Kasumi-1 (cell line): Measurements from ENCODE around the gene SEPTIN3.

ENCODE experiments used
- DNase-seq, 2 experiments: peaks; one replicate each; lab custom pipeline; 2025; lab: John Stamatoyannopoulos, UW

Gene SEPTIN3, protein sequence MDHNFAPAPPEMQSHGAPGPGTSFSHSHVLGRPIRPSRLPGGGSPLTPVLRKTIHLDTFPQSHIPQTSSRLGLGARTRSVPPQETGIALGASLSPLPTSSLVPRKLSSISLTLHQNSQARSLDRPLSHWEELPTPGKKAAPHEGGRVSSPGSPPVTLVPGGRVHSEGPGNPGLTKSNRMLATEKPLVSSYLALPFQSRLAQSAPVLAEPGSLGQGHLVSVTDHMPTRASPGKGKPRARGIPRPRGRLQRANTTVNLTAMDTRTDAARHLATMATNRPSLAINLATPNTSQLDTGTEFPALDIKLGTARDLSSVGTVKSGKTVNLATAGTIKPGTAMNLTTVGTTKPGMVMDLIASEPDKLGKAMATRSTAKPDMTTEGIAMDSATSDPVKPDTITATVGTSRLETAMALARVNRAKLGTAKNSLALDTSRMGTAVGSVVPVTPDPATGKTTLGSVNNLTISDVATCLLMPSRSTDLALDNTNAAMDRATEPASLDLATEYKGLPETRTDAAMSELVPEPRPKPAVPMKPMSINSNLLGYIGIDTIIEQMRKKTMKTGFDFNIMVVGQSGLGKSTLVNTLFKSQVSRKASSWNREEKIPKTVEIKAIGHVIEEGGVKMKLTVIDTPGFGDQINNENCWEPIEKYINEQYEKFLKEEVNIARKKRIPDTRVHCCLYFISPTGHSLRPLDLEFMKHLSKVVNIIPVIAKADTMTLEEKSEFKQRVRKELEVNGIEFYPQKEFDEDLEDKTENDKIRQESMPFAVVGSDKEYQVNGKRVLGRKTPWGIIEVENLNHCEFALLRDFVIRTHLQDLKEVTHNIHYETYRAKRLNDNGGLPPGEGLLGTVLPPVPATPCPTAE

DNA sequence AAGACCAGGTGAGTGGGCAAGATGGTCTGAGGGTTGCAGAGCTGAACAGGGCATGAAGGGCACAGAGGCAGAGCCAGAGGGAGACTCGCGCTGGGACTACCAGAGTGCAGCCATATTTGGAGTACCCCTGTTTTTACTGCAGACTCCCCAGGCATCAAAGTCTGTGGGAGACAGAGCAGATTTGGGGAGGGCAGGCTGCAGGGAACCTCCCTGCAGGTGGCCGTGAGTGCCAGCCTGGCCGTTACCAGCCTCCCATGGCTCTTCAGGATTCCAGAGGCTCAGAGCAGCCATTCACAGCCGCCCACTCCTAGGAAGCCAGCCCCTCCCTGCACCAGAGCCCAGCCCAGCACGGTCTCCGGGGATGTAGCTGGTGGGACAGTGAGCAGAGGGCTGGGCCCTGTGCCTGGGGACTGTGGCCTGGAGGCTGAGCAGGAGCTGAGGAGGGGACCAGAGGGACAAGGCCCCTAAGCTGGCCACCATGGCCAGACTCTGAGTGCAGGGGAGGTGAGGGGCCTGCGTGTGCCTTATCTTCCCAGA is at the start of gene SEPTIN3:
Gene SEPTIN3 (plus strand): TSS at position 334 of the 537 bp plus-strand sequence. CDS start 2,050 bp downstream, outside the sequence.
- no peak for DNase-seq

DNA sequence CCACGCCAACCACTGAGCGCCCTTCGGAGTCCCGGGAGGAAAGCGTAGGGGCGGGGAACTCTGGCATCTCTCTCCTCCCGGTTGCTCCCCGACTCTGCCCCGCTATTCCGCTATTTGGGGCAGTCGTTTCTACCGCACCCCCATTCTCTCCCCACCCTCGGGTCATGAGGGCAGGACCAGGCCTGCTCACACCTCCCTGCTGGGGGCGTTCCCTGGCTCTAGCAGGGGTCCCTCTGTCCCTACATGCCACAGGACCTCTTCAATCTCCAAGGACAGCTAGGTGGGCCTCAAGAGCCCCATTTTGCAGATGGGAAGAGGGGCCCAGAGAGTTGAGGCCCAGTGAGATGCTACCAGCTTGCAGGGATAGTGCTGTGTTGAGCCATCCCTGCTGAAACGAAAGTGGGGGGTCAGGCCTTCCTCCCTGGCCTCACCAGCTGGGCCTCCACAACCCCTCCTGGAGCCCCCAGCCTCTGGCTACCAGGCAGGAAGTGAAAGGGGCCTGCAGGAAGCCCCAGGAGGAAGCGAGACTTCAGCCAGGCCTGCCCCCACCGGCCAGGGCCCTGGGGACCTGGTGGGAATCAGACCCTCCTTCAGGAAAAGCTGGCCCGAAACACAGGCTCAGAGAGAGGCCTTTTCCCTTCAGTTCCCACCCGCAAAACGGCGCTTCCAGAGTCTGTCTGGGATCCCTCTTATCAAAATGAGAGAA is 48.8 kb upstream of the SEPTIN3 start:
- DNase-seq: no peak

DNA sequence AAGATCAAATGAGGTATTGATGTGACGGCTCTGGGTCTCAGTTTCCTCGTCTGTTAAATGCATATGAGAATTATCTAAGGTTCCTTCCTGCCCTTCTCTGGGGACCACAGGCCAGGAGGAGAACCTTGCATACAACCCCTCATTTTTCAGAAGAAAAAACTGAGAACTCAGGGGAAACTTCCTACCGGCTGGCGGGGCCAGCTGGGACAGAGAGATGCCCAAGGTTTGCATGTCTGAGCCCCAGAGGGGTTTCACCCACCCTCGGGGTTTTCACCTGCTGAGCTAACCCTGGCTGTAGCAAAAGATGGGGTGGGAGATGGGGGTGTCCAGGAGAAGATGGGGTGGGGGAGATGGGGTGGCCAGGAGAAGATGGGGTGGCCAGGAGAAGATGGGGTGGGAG is 46.9 kb upstream of the SEPTIN3 start:
- DNase-seq: no peak

DNA sequence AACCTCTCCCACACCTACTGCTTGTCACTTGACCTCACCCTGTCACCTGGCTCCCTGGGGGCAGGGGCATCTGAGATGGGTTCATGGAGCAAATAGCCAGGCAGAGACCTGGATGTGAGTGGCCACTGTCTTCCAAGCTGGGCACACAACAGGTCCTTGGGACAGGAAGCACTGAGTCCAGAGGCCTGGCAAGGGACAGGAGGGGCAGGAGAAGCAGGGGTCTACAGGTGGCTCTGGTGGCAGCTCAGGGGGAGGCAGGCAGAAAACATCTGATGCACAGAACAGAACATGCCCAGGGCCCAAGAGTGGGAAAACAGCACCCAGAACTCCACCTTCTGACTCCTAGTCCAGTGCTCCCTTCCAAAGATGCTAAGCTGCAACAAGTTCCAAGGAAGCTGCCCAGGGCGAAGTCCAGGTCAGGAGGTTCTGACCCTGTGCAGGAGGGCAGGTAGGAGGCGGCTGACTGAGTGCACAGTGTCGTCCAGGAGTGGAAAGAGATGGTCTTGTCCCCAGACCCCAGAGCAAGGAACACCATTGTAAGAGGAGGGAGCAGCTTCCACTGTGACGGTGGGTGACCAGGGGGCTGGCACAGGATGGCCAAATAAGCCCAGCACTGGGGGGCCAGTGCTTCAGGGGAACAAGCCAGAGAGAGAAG is 46.2 kb upstream of the SEPTIN3 start:
- no peak for DNase-seq

DNA sequence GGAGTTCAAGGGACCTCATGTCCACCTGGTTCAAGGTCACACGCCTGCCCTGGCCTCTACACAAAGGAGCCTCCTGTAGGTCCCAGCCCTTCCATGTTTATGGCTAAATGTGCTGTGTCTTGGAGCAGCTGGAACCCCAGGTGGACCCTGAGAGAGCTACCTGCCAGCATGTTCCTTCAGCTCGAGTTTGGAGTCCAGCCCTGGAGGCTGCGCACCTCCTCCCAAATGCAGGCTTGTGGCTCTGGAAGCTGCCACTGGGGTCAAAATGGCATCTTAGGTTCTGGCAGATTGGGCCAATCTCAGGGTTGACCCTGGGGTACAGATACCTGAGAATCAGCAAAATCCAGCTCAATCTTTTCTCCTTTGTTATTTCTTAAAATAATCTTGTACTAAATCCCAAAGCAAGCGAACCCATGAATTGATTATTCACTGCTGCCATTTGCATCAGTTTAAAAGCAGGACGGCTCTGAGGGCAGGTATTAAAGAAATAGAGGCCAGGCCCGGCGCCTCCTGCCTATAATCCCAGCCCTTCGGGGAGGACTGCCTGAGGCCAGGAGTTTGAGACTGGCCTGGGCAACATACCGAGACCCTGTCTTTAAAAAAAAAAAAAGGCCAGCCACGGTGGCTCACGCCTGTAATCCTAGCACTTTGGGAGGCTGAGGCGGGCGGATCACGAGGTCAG is 45.5 kb upstream of the SEPTIN3 start:
- DNase-seq: no peak

DNA sequence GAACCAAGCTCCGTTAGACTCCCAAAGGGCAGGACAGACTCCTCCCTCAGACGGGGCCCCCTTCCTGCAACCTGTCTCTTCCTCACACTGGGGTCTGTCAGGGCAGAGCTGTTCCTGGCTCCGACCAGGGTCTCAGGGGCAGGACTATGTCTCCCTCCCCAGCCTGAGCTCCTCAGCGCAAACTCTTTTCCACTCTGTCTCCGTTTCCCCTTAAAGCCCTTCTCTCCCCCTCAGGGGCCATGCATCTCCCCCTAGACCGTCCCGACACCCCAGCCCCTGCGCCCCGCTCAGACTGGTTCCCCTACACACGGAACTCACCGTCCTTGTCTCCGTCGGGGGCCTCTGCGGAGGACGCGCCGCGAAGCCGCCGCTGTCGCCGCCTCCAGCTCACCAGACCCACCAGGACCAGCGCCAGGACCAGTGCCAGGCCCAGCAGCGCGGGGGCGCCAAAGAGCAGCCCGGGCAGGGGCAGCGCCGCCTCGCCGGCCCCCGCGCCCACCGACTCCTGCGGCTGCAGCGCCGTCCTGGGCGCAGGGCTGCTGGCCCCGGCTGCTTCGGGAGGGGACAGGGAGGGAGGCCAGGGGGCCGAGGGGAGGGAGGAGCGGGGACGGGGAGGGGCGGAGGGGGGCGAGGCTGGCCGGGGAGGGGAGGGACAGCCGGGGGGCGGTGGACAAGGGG is 43.3 kb upstream of the SEPTIN3 start:
- peak; percentile 65 to 66 for DNase-seq

DNA sequence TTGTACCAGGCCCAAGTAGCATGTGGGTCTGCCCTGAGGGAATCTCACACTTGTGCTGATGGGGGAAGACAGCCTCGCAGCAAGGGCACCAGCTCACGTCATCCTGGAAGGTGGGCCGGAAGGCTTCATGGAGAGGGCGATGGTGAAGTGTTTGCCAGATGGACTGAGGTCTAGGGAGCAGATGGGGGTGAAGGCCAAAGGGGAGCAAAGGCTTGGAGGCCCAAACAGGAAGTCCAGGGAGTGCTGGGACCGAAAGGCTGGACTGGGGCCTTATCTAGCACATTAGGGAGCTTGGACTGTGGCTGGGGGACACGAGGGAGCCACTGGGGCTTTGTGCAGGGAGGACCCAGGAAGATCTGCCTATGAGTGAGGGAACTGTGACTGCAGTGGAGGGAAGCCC is 41.4 kb upstream of the SEPTIN3 start:
- no peak for DNase-seq

DNA sequence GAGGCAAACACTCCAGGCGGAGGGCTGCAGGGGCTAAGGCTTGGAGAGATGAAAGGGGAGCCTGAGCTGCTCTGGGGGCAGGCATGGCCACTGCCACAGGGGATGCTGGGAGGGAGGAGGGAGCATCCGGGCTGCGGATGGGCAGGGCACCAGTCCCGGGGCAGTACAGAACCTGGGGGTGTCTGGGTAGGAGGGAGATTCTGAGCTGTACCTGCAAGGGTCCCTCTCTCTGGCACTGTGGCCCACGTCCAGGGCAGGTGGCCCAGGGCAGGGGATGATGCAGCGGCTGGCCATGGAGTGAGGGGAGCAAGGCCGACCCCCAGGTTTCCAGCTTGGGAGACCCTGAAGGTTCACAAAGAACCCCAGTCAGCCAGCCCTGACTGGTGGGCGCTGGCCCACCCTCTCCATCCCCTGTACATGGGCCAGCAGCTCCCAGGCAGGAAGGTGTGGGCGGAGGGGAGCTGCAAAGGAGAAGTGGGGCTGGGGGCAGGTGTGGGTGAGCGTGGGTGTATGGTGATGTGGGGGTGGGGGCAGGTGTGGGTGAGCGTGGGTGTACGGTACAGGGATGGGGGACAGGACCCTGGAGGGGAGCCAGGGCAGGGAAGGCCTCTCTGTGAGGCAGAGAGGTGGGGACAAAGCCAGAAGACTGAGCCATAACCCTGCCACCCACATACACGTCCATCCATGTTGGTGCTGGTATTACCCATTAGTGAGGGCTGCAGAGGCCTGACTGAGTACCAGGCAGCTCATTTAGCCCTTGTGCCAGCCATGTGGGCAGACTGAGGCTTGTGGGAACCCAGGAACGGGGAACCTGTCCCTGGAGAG is 40.4 kb upstream of the SEPTIN3 start:
- DNase-seq: no peak

DNA sequence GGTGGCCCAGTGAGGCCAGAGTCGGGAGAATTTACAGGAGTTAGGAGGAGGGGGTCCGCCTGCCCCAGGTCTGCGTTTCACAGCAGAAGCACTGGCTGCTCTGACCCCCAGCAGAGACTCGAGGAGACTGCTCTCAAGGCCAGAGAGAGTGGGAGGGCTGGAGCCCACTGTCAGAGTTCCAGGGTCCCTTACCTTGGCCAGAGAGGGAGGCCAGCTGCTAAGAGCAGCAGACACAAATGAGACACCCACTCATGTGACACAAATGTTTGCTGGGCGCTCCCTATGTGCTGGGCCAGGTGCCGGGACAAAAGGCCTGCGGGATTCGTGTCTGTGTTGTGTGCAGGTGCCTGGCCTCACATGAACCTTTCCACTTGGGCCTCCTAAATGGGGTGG is 39.8 kb upstream of the SEPTIN3 start:
- DNase-seq: no peak

DNA sequence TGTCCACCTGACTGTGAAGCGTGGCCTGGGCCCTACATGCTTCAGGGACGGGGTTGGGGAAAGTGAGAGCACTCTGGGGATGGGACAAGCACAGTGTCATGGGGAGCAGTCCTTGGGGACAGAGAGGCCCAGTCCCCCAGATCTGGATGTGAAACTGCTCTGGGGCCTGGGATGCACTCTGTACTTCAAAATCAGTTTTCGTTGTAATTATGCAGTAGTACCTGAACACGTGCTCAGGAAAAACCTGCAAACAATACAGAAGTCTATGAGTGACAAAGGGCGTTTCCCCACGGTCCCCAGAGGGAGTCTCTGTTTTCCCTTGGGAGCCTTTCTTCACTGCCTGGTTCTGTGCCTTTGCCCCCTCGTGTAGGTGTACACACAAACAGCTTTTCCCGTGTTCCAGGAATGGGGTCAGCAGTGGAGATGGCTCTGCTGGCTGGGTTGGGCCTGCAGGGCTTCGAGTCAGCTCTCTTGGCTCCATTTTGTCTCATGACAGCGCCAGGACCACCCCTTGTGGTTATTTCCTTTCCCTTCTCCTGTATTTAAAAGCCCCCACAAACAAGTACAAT is 37.5 kb upstream of the SEPTIN3 start:
- no peak for DNase-seq

DNA sequence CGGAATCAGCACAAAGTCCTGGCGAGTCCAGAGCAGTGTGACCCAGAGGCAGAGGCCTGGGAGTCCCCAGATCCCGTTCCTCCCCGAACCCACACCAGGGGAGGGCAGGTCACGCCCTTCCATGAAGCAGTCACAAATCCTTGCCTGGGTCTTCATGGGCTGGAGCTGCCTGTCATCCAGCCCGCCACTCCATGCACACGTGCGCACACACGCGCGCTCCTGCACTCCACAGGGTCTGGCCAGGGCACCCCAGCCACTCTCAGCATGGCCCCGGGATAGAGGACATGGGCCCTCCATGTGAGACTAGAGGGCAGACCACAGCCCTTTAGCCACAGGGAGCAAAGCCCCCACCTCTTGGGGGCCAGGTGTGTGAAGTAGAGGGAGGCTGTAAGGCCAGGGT is 36.9 kb upstream of the SEPTIN3 start:
- DNase-seq: no peak

DNA sequence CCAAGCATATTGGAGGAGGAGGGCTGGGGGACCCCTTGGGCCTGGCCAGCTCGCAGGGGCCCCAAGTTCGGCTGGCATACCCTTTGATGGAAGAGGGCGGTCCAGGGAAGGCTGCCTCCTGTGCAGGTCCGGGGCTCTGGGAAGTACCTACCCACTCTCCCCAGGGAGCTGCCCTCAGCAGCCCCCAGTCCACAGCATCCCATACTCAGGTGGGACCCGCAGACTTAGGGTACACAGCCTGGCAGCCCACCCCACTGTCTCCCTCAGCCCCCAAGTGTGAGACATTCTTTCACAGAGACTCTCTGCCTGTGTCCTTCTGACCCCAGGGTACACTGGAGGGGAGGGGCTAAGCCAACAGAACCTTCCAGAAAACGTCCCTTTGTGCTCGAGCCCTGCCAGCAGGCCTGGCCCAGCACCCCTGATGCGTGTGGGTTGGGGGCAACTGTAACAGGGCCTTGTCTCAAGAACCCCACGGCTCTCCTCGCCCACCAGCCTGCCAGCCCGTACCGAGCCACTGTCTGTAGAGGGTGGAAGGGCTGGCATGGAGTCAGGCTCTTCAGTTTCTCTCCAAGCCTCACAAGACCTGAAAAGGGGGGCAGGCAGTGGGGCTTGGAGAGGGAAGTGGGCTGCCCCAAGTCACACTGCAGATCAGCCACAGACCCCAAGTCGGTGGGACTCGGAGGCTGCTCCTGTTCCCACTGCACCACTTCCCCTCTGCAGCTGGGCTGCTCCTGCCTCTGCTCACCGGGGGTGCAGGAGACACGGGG is 35.6 kb upstream of the SEPTIN3 start:
- peak in 1 of 2 experiments; percentile 14 for DNase-seq

DNA sequence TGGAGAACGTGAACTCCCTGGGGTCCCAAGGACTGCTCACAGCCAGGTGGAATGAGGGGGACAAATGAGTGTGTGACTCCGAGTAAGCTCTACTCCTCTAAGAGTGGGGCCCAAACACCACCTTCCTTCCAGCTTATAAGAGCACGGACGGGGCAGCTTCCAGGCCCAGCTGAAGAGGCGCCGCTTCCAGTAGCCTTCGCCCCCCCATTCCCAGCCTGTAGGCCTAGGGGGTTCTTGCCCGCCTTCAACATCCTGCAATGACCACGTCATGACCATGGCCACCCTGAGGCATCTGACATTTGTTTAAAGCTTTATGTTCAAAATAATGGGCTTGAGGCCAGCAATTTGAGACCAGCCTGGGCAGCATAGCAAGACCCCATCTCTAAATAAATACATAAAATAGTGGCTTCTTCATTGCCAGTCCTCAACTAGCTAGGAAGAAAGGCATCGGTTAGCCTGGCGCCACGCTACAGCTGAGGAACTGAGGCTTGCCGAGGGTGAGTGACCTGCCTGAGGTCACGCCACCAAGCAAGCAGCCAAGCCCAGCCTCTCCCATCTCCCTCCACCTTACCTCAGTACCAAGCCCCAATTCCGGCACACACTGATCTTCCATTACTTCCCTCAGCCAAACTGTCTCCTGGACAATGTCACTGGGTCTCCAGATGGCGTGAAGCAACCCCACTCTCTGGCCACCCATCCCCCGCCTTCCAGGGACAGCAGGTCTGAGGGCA is 34.8 kb upstream of the SEPTIN3 start:
- no peak for DNase-seq

DNA sequence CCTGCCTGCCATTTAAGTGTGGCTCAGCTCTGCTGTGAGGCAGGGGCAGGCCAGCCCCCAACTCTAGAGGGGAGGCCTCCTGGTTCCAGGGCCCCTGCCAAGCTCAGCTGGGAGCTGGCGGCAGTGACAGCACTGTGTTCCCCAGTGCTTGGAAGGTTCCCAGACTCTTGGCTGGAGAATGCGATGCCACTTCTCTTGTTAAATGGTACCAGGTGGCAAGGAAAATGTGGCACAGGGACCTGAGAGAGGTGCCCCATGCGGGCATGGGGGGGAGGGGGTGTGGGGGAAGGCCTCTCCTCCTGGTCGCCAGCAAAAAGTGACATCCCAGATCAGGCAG is 34.3 kb upstream of the SEPTIN3 start:
- no peak for DNase-seq

DNA sequence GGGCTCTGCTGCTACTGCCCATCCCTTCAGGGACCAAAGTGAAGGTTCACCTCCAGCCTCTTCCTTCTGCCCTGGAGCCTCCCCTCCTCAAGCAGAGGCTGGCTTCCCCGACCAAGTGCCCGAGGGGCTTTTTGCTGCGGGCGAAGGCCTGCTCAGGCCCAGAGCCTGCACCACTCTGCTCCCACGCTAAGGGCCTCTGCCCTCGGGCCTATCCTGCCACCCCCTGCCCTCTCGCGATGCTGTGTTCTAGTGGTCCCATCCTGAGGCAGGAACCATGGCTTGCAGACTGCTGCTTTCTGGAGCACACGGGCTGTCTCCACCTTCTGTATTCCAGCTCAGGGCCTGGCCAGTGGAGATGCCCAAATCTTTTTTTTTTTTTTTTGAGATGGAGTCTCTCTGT is 33.7 kb upstream of the SEPTIN3 start:
- DNase-seq: no peak

DNA sequence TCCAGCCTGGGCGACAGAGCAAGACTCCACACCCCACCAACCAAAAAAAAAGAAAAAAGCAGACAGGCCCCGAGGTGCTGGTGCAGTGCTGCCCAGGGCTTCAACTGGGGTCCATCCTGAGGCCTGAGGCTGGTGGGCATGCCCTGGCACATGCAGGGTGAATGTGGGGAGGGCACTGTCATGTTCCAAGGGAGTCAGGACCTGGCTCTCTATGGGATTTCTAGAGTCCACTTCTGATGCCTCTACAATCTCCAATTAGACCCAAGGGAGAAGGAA is 32.4 kb upstream of the SEPTIN3 start:
- DNase-seq: no peak

DNA sequence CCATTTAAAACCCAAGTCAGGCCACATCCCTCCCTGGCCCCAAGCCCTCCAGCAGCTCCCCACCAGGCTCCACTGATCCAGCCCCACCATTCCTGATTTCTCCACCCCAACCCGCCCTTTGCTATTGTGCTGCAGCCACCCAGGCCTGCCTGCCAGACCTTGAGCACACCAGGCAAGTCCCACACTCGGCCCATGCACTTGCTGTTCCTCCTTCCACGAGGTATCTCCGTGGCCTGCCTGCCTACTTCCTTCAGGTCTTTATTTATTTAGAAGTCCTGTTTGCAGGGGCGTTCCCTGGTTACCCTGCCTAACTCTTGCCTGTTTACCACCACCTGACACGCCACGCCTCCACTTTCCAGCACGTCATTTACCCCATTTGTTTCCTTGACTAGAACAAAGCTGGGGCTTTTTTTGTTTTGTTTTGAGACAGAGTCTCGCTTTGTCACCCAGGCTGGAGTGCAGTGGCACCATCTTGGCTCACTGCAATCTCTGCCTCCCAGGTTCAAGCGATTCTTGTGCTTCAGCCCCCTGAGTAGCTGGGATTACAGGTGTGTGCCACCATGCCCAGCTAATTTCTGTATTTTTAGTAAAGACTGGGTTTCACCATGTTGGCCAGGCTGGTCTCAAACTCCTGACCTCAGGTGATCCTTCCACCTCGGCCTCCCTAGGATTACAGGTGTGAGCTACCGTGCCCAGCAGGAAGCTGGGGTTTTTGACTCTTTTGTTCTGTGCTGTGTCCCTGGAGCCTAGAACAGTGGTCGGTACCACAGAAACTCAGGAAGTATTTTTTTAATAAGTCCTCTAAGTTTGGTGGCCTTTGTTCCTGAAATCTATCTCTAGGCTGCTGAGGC is 29.0 kb upstream of the SEPTIN3 start:
- no peak for DNase-seq
